ENCODE data around the gene SLC13A4. TPM values are rescaled to one million over a fixed set of nuclear protein-coding genes. Genes with fewer than 3 reads are reported as not detected.
"Not testable (repeated sequence)": the region's sequence is repeated elsewhere in the genome, so short reads cannot be mapped to it uniquely, and the experiment has no call there.

Gene SLC13A4
- total RNA-seq, 6 donors from 2014 or later = 0.20 to 0.30 TPM; not detected in 4

GRCh38 chr7:135697276-135698049 lies 30.5 kb downstream of the SLC13A4 start:
- H3K4me1 ChIP-seq = no peaks in the 10 kb centered on the region
- TF ChIP-seq POLR2AphosphoS5 (IDR thresholded peaks at IDR 0.05) = no peak
- TF ChIP-seq POLR2A (IDR thresholded peaks at IDR 0.05) = no peak
- no peak for TF ChIP-seq EP300 (IDR thresholded peaks at IDR 0.05)
- TF ChIP-seq, protein P1, sequence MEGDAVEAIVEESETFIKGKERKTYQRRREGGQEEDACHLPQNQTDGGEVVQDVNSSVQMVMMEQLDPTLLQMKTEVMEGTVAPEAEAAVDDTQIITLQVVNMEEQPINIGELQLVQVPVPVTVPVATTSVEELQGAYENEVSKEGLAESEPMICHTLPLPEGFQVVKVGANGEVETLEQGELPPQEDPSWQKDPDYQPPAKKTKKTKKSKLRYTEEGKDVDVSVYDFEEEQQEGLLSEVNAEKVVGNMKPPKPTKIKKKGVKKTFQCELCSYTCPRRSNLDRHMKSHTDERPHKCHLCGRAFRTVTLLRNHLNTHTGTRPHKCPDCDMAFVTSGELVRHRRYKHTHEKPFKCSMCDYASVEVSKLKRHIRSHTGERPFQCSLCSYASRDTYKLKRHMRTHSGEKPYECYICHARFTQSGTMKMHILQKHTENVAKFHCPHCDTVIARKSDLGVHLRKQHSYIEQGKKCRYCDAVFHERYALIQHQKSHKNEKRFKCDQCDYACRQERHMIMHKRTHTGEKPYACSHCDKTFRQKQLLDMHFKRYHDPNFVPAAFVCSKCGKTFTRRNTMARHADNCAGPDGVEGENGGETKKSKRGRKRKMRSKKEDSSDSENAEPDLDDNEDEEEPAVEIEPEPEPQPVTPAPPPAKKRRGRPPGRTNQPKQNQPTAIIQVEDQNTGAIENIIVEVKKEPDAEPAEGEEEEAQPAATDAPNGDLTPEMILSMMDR (IDR thresholded peaks at IDR 0.05) = no peak
- H3K27ac ChIP-seq = no peak overlapping the region
- no peak overlapping the region for H3K4me3 ChIP-seq
- no peaks in the 10 kb centered on the region for H3K9me3 ChIP-seq
- ATAC-seq (ENCODE audit: low FRiP score in 2 of 2) (no peak), DNase-seq (no peak)
- no peaks in the 10 kb centered on the region for H3K27me3 ChIP-seq
- 67 to 68% methylated on average over 8 of the region's 8 CpGs for WGBS, 2 donors
- H3K36me3 ChIP-seq = peaks cover 0 to 8% (median 3%) of the 10 kb centered on the region in 4 donors

- Histone ChIP-seq H3K27me3 (no peaks in the 10 kb centered on the region), H3K36me3 (peaks cover 0 to 16% (median 10%) of the 10 kb centered on the region in 4 donors), H3K27ac (no peak overlapping the region), H3K9me3 (no peaks in the 10 kb centered on the region), H3K4me3 (no peak overlapping the region), H3K4me1 (no peaks in the 10 kb centered on the region)
- WGBS, 2 donors = 94% methylated on average over 4 of the region's 4 CpGs
- TF ChIP-seq EP300 (IDR thresholded peaks at IDR 0.05) (no peak), POLR2A (IDR thresholded peaks at IDR 0.05) (no peak)
- ATAC-seq (ENCODE audit: low FRiP score in 2 of 2) = no peak
- DNase-seq = no peak
Measured at GRCh38 chr7:135693558-135693957, 34.4 kb downstream of the SLC13A4 start.

DNA sequence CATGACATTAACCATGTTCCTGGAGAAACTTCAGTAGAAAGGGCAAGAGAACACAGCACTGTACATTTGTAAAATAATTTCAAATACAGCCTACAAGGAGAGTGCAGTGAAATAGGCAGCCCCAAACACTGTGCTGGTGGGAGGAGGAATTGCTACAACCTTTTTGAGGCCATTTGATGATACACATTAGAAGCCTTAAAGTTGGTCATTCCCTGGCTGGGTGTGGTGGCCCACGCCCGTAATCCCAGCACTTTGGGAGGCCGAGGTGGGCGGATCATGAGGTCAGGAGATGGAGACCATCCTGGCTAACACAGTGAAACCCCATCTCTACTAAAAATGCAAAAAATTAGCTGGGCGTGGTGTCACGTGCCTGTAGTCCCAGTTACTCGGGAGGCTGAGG lies 35.4 kb downstream of the SLC13A4 start:
- ATAC-seq (ENCODE audit: low FRiP score in 2 of 2); H3K27ac ChIP-seq; H3K4me1 ChIP-seq; H3K4me3 ChIP-seq; DNase-seq; H3K27me3 ChIP-seq; H3K9me3 ChIP-seq: not testable (repeated sequence)
- H3K36me3 ChIP-seq = peaks cover 0 to 16% (median 10%) of the 10 kb centered on the region in 4 donors
- 94% methylated on average over 7 of the region's 7 CpGs for WGBS, 2 donors

GRCh38 chr7:135692055-135692454 lies 35.9 kb downstream of the SLC13A4 start:
- Histone ChIP-seq H3K27ac (no peak overlapping the region), H3K4me1 (no peaks in the 10 kb centered on the region), H3K9me3 (no peaks in the 10 kb centered on the region), H3K36me3 (peaks cover 0 to 16% (median 10%) of the 10 kb centered on the region in 4 donors), H3K4me3 (no peak overlapping the region), H3K27me3 (no peaks in the 10 kb centered on the region)
- 50 to 62% methylated on average over 3 of the region's 3 CpGs for WGBS, 2 donors
- DNase-seq (no peak), ATAC-seq (ENCODE audit: low FRiP score in 2 of 2) (no peak)
- TF ChIP-seq POLR2A (IDR thresholded peaks at IDR 0.05) = no peak
- TF ChIP-seq POLR2AphosphoS5 (IDR thresholded peaks at IDR 0.05) = no peak
- TF ChIP-seq, protein P1 (IDR thresholded peaks at IDR 0.05) = no peak
- TF ChIP-seq EP300 (IDR thresholded peaks at IDR 0.05) = no peak

DNA sequence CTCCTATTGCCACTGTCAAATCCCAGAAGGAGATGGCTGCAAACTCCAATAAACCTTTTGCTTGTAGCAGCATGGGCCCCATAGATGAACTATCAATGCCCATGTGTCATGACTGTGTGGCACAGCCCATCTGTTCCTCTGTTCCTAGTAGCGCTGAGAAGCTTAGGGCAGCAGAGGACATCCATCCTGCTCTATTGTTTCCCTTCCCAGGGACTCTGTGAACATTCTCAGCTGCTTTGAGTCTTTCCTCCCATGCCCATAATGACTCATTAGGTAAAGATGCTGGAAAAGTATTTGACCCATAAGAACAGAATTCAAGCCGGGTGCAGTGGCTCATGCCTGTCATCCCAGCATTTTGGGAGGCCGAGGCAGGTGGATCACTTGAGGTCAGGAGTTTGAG lies 37.4 kb downstream of the SLC13A4 start:
- ATAC-seq (ENCODE audit: low FRiP score in 2 of 2) (no peak), DNase-seq (no peak)
- 93 to 100% methylated on average over 3 of the region's 3 CpGs for WGBS, 2 donors
- no peak overlapping the region for H3K27ac ChIP-seq
- no peaks in the 10 kb centered on the region for H3K9me3 ChIP-seq
- no peaks in the 10 kb centered on the region for H3K4me1 ChIP-seq
- no peak overlapping the region for H3K4me3 ChIP-seq
- H3K27me3 ChIP-seq = no peaks in the 10 kb centered on the region
- no peak for TF ChIP-seq POLR2AphosphoS5 (IDR thresholded peaks at IDR 0.05)
- H3K36me3 ChIP-seq = peaks cover 0 to 16% (median 11%) of the 10 kb centered on the region in 4 donors

DNA sequence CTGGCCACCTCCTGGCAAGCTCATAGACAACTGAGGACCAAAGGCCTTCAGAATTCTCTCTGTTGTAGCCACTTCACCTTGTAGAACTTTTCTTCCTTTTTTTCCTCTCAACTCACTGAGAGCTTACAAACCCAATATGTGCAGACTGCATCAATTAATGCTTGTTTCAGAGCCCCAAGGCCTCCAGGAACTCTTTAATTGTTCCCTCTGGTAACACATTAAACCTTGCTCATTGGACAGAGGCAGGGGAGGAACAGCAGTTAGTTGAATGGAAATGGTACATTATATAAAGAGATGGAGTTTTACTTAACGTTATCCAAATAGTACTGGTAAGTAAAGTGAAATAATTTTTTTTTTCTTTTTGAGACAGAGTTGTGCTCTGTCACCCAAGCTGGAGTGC lies 40.5 kb downstream of the SLC13A4 start:
- DNase-seq (no peak), ATAC-seq (ENCODE audit: low FRiP score in 2 of 2) (no peak)
- peaks cover 0 to 10% (median 7%) of the 10 kb centered on the region in 4 donors for H3K36me3 ChIP-seq
- H3K27me3 ChIP-seq = no peaks in the 10 kb centered on the region
- no peak for TF ChIP-seq POLR2A (IDR thresholded peaks at IDR 0.05)
- TF ChIP-seq EP300 (IDR thresholded peaks at IDR 0.05) = no peak
- no peak for TF ChIP-seq POLR2AphosphoS5 (IDR thresholded peaks at IDR 0.05)
- TF ChIP-seq, protein P1 (IDR thresholded peaks at IDR 0.05) = no peak
- H3K4me1 ChIP-seq = peaks cover 0 to 10% (median 0%) of the 10 kb centered on the region in 4 donors
- WGBS, 2 donors = 0 to 3% methylated on average over 1 of the region's 1 CpG
- H3K9me3 ChIP-seq = no peaks in the 10 kb centered on the region
- no peak overlapping the region for H3K27ac ChIP-seq
- no peak overlapping the region for H3K4me3 ChIP-seq

Data from upper lobe of left lung (tissue), 6 donors.